Prostate gland (tissue), 2 donors: Measurements from ENCODE around the gene FGF12. TPM values are rescaled to one million over a fixed set of nuclear protein-coding genes. Genes with fewer than 3 reads are reported as not detected.

Experiments used
- DNase-seq: peaks from one replicate; pipeline ENCODE4 v3.0.0-alpha.2; 2019; ENCODE audit warnings: low spot score
- H3K27ac ChIP-seq, 2 donors: fragments of 200-600 bp; sonication (generic); 2 replicates each; pipeline ENCODE4 v1.5.1; 2017 to 2019
- H3K27me3 ChIP-seq: fragments of 200-600 bp; sonication (generic); replicated peaks from 2 replicates; pipeline ENCODE4 v1.5.1; 2019; ENCODE audit not compliant: insufficient read depth
- H3K36me3 ChIP-seq, 2 donors: fragments of 200-600 bp; sonication (generic); 1 replicate in 1 of 2; 2 replicates in 1 of 2; pipeline versions ENCODE4 v1.5.1 to v1.8.1; 2017 to 2019
- H3K4me1 ChIP-seq: fragments of 200-600 bp; sonication (generic); replicated peaks from 2 replicates; pipeline ENCODE4 v1.5.1; 2019
- H3K4me3 ChIP-seq, 2 donors: fragments of 200-600 bp; sonication (generic); 2 replicates each; pipeline ENCODE4 v1.5.1; 2017 to 2019
- H3K9me3 ChIP-seq: fragments of 200-600 bp; sonication (generic); 2 replicates; pipeline ENCODE4 v1.5.1; 2017
- POLR2A ChIP-seq: fragments of 450-650 bp; IDR thresholded peaks from one replicate; pipeline ENCODE4 v1.6.1; 2016; ENCODE audit warnings: antibody characterized with exemption, mild to moderate bottlenecking
- POLR2AphosphoS5 ChIP-seq: sonication (generic); formaldehyde crosslinking; IDR thresholded peaks from one replicate; pipeline ENCODE4 v1.6.1; 2017; ENCODE audit warnings: antibody characterized with exemption
- WGBS: methylation state at CpG from one replicate; pipeline ENCODE4 v1.1.5; 2018; 5-methylcytosine and 5-hydroxymethylcytosine counted together
- intact Hi-C: fragments of 100-400 bp; cut with DNase I; formaldehyde crosslinking; loops from one replicate; pipeline ENCODE4 v1.14.2; 2022
- total RNA-seq, 2 donors: library from RNA; depleted of rRNA; stranded (reverse); fragments of >200 nt; gene quantifications; one replicate each; pipeline ENCODE4 v1.1.0, GENCODE V29; 2016
- TF ChIP-seq, protein P1 (sequence below), 4 experiments: fragments of 200-600 bp in 2 of 4; fragments of 450-650 bp in 2 of 4; sonication (generic) in 2 of 4; IDR thresholded peaks; 1 replicate in 3 of 4; 2 replicates in 1 of 4; pipeline ENCODE4 v1.5.1; 2016 to 2019; ENCODE audit warnings: antibody characterized with exemption in 4 of 4, mild to moderate bottlenecking in 2 of 4, moderate library complexity in 2 of 4

Gene FGF12
- total RNA-seq, 2 donors from 2014 or later = 2.4 to 5.7 TPM

DNA sequence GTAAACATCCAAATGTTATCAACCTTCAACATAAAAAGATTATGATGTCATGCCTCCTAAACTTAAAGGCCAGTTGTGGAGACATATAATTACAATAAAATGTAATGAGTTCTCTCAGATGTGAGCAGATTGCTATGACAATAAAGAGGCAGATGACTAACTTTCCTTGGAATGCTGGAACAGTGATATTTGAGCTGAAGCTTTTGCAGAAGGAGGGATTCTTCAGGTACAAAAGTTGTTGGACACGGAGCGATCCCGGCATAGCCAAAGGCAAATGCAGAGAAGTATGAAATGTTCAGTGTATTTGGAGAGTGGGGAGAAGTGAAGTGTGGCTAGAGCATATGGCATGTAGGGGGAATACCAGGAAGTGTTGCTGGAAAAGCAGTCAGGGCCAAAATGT is 520.1 kb downstream of the FGF12 start:
- Histone ChIP-seq H3K9me3 (no peaks in the 10 kb centered on the region), H3K27ac (no peak overlapping the region), H3K27me3 (no peaks in the 10 kb centered on the region), H3K36me3 (no peaks in the 10 kb centered on the region), H3K4me1 (no peaks in the 10 kb centered on the region), H3K4me3 (no peak overlapping the region)
- 84% methylated on average over 3 of the region's 3 CpGs for WGBS
- intact Hi-C loops = no loop called here
- DNase-seq = no peak
- no peak for TF ChIP-seq POLR2AphosphoS5

DNA sequence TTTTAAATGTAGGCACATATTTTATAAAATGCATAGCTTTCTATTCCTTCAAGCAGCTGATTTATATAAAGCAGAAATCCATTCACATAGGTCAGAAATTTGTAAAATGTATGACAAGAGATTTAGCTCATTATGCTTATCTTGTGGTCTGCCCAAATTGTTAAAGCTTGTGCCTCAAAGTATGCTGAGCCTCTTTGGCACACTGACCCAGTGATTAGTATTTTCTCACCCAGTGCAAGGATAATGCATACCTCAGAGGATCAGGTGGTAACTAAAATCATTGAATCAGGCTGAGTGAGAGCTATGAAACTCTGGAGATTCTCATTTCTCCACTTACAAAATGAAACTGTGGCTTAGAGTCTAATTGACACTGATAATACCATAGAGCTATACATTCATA is 533.3 kb downstream of the FGF12 start:
- no peak for DNase-seq
- H3K9me3 ChIP-seq = no peaks in the 10 kb centered on the region
- no peaks in the 10 kb centered on the region for H3K4me1 ChIP-seq
- H3K36me3 ChIP-seq = no peaks in the 10 kb centered on the region
- no peaks in the 10 kb centered on the region for H3K27me3 ChIP-seq
- no peak overlapping the region for H3K27ac ChIP-seq
- TF ChIP-seq POLR2A (no peak), POLR2AphosphoS5 (no peak)
- TF ChIP-seq, protein P1, sequence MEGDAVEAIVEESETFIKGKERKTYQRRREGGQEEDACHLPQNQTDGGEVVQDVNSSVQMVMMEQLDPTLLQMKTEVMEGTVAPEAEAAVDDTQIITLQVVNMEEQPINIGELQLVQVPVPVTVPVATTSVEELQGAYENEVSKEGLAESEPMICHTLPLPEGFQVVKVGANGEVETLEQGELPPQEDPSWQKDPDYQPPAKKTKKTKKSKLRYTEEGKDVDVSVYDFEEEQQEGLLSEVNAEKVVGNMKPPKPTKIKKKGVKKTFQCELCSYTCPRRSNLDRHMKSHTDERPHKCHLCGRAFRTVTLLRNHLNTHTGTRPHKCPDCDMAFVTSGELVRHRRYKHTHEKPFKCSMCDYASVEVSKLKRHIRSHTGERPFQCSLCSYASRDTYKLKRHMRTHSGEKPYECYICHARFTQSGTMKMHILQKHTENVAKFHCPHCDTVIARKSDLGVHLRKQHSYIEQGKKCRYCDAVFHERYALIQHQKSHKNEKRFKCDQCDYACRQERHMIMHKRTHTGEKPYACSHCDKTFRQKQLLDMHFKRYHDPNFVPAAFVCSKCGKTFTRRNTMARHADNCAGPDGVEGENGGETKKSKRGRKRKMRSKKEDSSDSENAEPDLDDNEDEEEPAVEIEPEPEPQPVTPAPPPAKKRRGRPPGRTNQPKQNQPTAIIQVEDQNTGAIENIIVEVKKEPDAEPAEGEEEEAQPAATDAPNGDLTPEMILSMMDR (IDR thresholded peaks at IDR 0.05) = no peak
- intact Hi-C loops = no loop called here
- no peak overlapping the region for H3K4me3 ChIP-seq

DNA sequence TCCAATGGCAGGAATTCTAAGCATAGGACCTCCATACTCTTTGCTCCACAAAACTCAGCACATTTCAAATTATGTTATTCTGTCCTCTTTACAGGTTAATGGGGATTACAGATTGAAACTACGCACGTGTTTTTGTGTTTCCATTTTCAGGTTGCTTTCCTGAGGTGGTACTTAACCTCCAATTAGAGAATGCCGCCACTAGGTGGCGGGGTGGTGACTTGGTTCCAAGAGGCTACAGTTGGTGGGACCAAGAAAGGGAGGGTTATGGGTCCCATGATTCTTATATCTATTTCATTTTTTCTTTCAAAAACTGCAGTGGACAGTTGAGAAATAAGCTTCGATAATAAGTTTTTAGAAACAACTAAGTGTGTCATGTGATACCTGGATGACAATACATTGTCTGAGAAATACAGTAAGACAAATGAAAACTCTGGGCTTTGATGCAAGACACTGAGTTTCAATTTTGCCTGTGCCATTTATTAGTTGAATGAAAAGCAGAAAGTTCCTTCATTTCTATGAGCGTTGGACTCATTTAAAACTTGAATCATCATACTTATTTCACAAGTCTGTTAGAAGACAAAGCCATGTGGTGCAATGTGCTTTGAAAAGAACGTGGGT is 539.0 kb downstream of the FGF12 start:
- intact Hi-C loops = loop anchor here (10.0 kb wide), 1 partner anchor 236 kb away; no protein-coding TSS in a partner anchor

DNA sequence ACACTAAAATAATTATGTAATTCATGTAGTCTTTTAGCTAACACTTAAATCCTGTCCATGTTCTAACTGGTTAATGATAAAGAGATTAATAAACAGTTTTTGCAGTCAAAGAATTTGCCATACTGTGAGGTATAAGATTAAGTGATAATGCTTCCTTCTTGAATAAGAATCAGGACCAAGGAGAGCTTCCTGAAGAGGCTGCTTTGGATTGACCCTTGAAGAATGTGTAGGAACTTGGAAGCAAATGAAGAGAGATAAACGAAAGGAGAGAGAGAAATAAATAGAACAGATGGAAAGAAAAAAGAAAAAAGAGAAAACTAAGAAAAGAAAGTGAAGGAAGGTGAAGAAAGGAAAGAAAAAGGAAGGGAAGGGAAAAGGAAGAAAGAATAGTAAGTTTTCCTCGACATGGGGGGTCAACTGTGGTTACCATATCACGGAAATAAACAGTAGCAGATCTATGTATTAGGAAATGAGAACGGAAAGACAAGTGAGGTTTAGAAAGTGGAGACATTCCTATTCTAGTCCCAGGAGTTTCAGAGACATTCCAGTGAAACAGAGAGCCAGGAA is 539.8 kb downstream of the FGF12 start:
- TF ChIP-seq POLR2A = no peak
- no peak for TF ChIP-seq POLR2AphosphoS5
- TF ChIP-seq, protein P1 (IDR thresholded peaks at IDR 0.05) = no peak
- WGBS = 69% methylated on average over 4 of the region's 4 CpGs
- intact Hi-C loops = loop anchor here (10.0 kb wide), 1 partner anchor 237 kb away; no protein-coding TSS in a partner anchor

More for the DNA sequence above, 539.0 kb downstream of the FGF12 start:
- Histone ChIP-seq H3K9me3 (no peaks in the 10 kb centered on the region), H3K4me1 (no peaks in the 10 kb centered on the region), H3K27me3 (no peaks in the 10 kb centered on the region), H3K27ac (no peak overlapping the region), H3K36me3 (no peaks in the 10 kb centered on the region), H3K4me3 (no peak overlapping the region)
- 53% methylated on average over 7 of the region's 7 CpGs for WGBS
- TF ChIP-seq POLR2A (no peak), POLR2AphosphoS5 (no peak)
- TF ChIP-seq, protein P1 (IDR thresholded peaks at IDR 0.05) = peak; percentile 20 to 65 (median 38)
- peak; percentile 36 for DNase-seq

DNA sequence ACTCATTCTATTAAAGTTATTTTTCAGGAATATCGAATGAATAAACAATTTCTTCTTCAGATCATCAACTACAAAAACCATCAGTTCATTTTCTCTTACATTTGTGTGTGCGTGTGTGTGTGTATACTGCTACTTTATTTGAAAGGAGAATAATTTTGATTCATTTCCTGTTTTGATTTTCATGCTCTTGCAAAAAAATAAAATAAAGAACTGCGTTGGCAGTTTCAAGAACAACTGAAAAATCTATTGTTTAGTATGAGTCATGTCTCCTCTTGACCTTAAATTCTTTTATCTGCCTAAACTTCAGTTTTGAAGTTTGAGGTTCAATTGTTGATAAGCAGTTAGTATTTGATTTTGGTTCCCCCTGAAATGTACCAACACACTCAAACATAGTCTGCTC is 540.8 kb downstream of the FGF12 start:
- TF ChIP-seq POLR2AphosphoS5 = no peak
- WGBS = 85% methylated on average over 3 of the region's 3 CpGs
- no peak for DNase-seq
- H3K4me1 ChIP-seq = no peaks in the 10 kb centered on the region
- no peaks in the 10 kb centered on the region for H3K27me3 ChIP-seq
- intact Hi-C loops = loop anchor here (10.0 kb wide), 1 partner anchor 238 kb away; no protein-coding TSS in a partner anchor
- no peak overlapping the region for H3K4me3 ChIP-seq
- no peaks in the 10 kb centered on the region for H3K9me3 ChIP-seq
- H3K36me3 ChIP-seq = no peaks in the 10 kb centered on the region
- H3K27ac ChIP-seq = no peak overlapping the region

More for the DNA sequence above, 539.8 kb downstream of the FGF12 start:
- Histone ChIP-seq H3K36me3 (no peaks in the 10 kb centered on the region), H3K27me3 (no peaks in the 10 kb centered on the region), H3K27ac (no peak overlapping the region), H3K4me1 (no peaks in the 10 kb centered on the region), H3K9me3 (no peaks in the 10 kb centered on the region), H3K4me3 (no peak overlapping the region)
- DNase-seq = no peak

DNA sequence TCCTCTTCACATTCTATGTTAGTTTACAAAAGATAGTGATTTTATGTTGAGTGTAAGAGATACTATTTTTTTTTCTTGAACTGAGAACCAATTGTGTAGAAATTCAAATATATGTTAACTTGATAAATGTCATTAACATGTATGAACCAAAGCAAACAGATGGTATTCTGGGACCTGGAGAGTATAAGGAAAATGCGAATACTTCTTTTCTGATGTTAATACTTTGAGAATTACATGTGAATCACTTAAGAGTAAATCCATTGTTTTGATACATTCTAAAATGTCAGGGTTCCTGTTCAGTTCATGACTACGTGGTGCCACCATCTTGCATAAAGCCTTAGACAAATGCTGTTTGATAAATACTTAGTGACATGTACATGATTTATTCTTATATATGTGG is 541.3 kb downstream of the FGF12 start:
- H3K4me1 ChIP-seq = no peaks in the 10 kb centered on the region
- TF ChIP-seq POLR2AphosphoS5 (no peak), POLR2A (no peak)
- TF ChIP-seq, protein P1 (IDR thresholded peaks at IDR 0.05) = no peak
- no peaks in the 10 kb centered on the region for H3K36me3 ChIP-seq
- 84% methylated on average over 2 of the region's 2 CpGs for WGBS
- no peak overlapping the region for H3K4me3 ChIP-seq
- intact Hi-C loops = loop anchor here (10.0 kb wide), 1 partner anchor 239 kb away; no protein-coding TSS in a partner anchor
- no peak for DNase-seq
- H3K27me3 ChIP-seq = no peaks in the 10 kb centered on the region
- H3K9me3 ChIP-seq = no peaks in the 10 kb centered on the region
- no peak overlapping the region for H3K27ac ChIP-seq
